GM12878 (cell line): ENCODE data around the gene TMEM255B. TPM values are rescaled to one million over a fixed set of nuclear protein-coding genes. Genes with fewer than 3 reads are reported as not detected.

Source experiments
- ATAC-seq: fragments of 200-7000 bp; cut with Tn5 transposase; 3 replicates; pipeline ENCODE4 v1.9.1; 2020; ENCODE audit warnings: mild to moderate bottlenecking, moderate library complexity
- BruUV-seq: library from RNA; stranded (reverse); fragments of 400-500 nt; replicated peaks from 2 replicates; lab custom pipeline; 2021; lab: Mats Ljungman, UMichigan
- CTCF ChIA-PET: fragments of 300-600 bp; sonication (Branson Sonifier 250); formaldehyde crosslinking; extraction: SDS; loops from one replicate; lab custom pipeline; 2021; ENCODE audit warnings: inconsistent platforms; lab: Yijun Ruan, JAX
- POLR2A ChIA-PET: fragments of 350-600 bp; formaldehyde crosslinking; extraction: SDS; loops from one replicate; lab custom pipeline; 2021; ENCODE audit warnings: inconsistent platforms; lab: Charles Lee
- RAD21 ChIA-PET: fragments of 300-600 bp; sonication (Branson Sonifier 250); formaldehyde crosslinking; loops from one replicate; lab custom pipeline; 2023; ENCODE audit warnings: antibody characterized with exemption; ENCODE audit not compliant: unreplicated experiment; lab: Charles Lee
- SMC1A ChIA-PET: fragments of 300-600 bp; sonication (Branson Sonifier 250); formaldehyde crosslinking; loops from one replicate; lab custom pipeline; 2023; ENCODE audit not compliant: unreplicated experiment, uncharacterized antibody; lab: Charles Lee
- DNase-seq: peaks from one replicate; pipeline ENCODE4 v3.0.0-alpha.2; 2011; ENCODE audit warnings: low read depth, low spot score
- FAIRE-seq: peaks from 3 replicates; lab custom pipeline; 2011; peaks lifted over from hg19 to GRCh38; lab: Jason Lieb, UNC
- H2AFZ ChIP-seq: 2 replicates; pipeline ENCODE4 v1.6.0; 2011; ENCODE audit warnings: low read depth, low read length, control low read depth; ENCODE audit not compliant: control insufficient read depth
- H3K27ac ChIP-seq: 2 replicates; pipeline ENCODE4 v1.5.1; 2011; ENCODE audit warnings: control low read depth; ENCODE audit not compliant: control insufficient read depth, insufficient read depth
- H3K27me3 ChIP-seq, 2 experiments: replicated peaks in 1 of 2; 2 replicates each; pipeline versions ENCODE4 v1.6.0 to v1.6.1; 2011; ENCODE audit warnings: low read length in 1 of 2; ENCODE audit not compliant: control insufficient read depth in 2 of 2, insufficient read depth in 2 of 2
- H3K36me3 ChIP-seq, 2 experiments: 2 replicates each; pipeline ENCODE4 v1.5.1; 2011; ENCODE audit warnings: low read length in 1 of 2; ENCODE audit not compliant: control insufficient read depth in 2 of 2, insufficient read depth in 2 of 2
- H3K4me1 ChIP-seq: 2 replicates; pipeline ENCODE4 v1.6.1; 2011; ENCODE audit warnings: mild to moderate bottlenecking, low read length, moderate library complexity, mixed read lengths; ENCODE audit not compliant: control insufficient read depth, insufficient read depth
- H3K4me2 ChIP-seq: 2 replicates; pipeline ENCODE4 v1.6.0; 2011; ENCODE audit warnings: control low read depth; ENCODE audit not compliant: control insufficient read depth, insufficient read depth
- H3K4me3 ChIP-seq: fragments of 200-600 bp; sonication (generic); 2 replicates; pipeline ENCODE4 v1.5.1; 2016
- H3K79me2 ChIP-seq: 2 replicates; pipeline ENCODE4 v1.6.0; 2011; ENCODE audit warnings: low read length; ENCODE audit not compliant: control insufficient read depth, insufficient read depth
- H3K9ac ChIP-seq: 2 replicates; pipeline ENCODE4 v1.8.0; 2011; ENCODE audit warnings: low read length, control low read depth, mixed read lengths; ENCODE audit not compliant: control insufficient read depth, insufficient read depth
- H3K9me3 ChIP-seq: replicated peaks from 3 replicates; pipeline ENCODE4 v1.5.1; 2011; ENCODE audit warnings: mild to moderate bottlenecking, low read length; ENCODE audit not compliant: control insufficient read depth, insufficient read depth
- H4K20me1 ChIP-seq: 2 replicates; pipeline ENCODE4 v1.6.0; 2011; ENCODE audit not compliant: control insufficient read depth, insufficient read depth
- BHLHE40 ChIP-seq, 2 experiments: fragments of 450-650 bp in 1 of 2; IDR thresholded peaks; 2 replicates each; pipeline ENCODE4 v1.6.1; 2011 to 2017; ENCODE audit warnings: low read depth in 2 of 2, borderline replicate concordance in 1 of 2, improper control_type of control experiment in 1 of 2, low read length in 1 of 2, mild to moderate bottlenecking in 1 of 2
- FOXM1 ChIP-seq: IDR thresholded peaks from 2 replicates; pipeline ENCODE4 v1.6.1; 2012; ENCODE audit warnings: low read depth, mild to moderate bottlenecking, inconsistent platforms, low read length, moderate library complexity
- IRF4 ChIP-seq: IDR thresholded peaks from 2 replicates; pipeline ENCODE4 v1.6.1; 2011; ENCODE audit warnings: low read depth, low read length
- POLR2AphosphoS5 ChIP-seq: IDR thresholded peaks from 2 replicates; pipeline ENCODE4 v1.6.1; 2011; ENCODE audit warnings: mild to moderate bottlenecking, low read length, inconsistent platforms
- SMC3 ChIP-seq: IDR thresholded peaks from 2 replicates; pipeline ENCODE4 v1.6.1; 2011; ENCODE audit warnings: low read length, improper control_type of control experiment, borderline replicate concordance
- SREBF2 ChIP-seq: IDR thresholded peaks from 2 replicates; pipeline ENCODE4 v1.6.1; 2012; ENCODE audit warnings: mild to moderate bottlenecking, low read length
- ZNF622 ChIP-seq: fragments of 450-650 bp; IDR thresholded peaks from 2 replicates; pipeline ENCODE4 v1.6.1; 2017; ENCODE audit warnings: mild to moderate bottlenecking, inconsistent platforms
- whole genome bisulfite sequencing: methylation state at CpG from one replicate; pipeline ENCODE4 v1.1.6; 2016; ENCODE audit warnings: low lambda C conversion rate; ENCODE audit not compliant: insufficient replicate concordance, insufficient coverage; ENCODE audit errors: missing lambda C conversion rate; 5-methylcytosine and 5-hydroxymethylcytosine counted together
- in situ Hi-C: fragments of 300-500 bp; cut with MboI; formaldehyde crosslinking; loops from 9 replicates; pipeline ENCODE4 v1.14.3; 2018; ENCODE audit warnings: mixed read lengths
- intact Hi-C: fragments of 100-400 bp; cut with micrococcal nuclease; formaldehyde crosslinking; loops from one replicate; pipeline ENCODE4 v1.14.2; 2022; ENCODE audit not compliant: unreplicated experiment
- polyA plus RNA-seq, 11 experiments: library from polyadenylated mRNA; depleted of rRNA in 4 of 11; unstranded in 6 of 11; stranded (reverse) in 5 of 11; fragments of >200 nt; fragmentation: Nextera tagmentation in 4 of 11; fragmentation: Illumina TruSeq in 1 of 11; extraction: Ambion mirVana in 4 of 11; extraction: Trizol in 1 of 11; gene quantifications; 1 replicate in 1 of 11; 2 replicates in 10 of 11; pipeline versions ENCODE4 v1.2.1 to v1.2.3, GENCODE V29; 2011 to 2016; ENCODE audit warnings: inconsistent platforms in 2 of 11, missing spikeins in 2 of 11, low read depth in 1 of 11
- total RNA-seq, 4 experiments: library from RNA; depleted of rRNA in 3 of 4; stranded (reverse); fragments of >200 nt in 3 of 4; fragmentation: Illumina TruSeq in 1 of 4; extraction: Trizol in 1 of 4; gene quantifications; 2 replicates each; pipeline versions ENCODE4 v1.2.1 to v1.2.3, GENCODE V29; 2013 to 2021
- TF ChIP-seq, protein P1 (sequence below): IDR thresholded peaks from 2 replicates; pipeline ENCODE4 v1.6.1; 2011; ENCODE audit warnings: low read depth, mild to moderate bottlenecking, low read length, moderate library complexity, borderline replicate concordance; ENCODE audit errors: extremely low read depth
- TF ChIP-seq, protein P2 (sequence below): fragments of 450-650 bp; IDR thresholded peaks from 2 replicates; pipeline ENCODE4 v1.6.1; 2017; ENCODE audit warnings: mild to moderate bottlenecking, moderate library complexity
- TF ChIP-seq, protein P3 (sequence below), 3 experiments: IDR thresholded peaks in 2 of 3; conservative IDR thresholded peaks in 1 of 3; 2 replicates each; pipeline ENCODE4 v1.5.1; 2011; ENCODE audit warnings: low read depth in 3 of 3, low read length in 3 of 3, mild to moderate bottlenecking in 3 of 3, control low read depth in 2 of 3, moderate library complexity in 2 of 3, inconsistent platforms in 1 of 3, mixed read lengths in 1 of 3; ENCODE audit not compliant: control insufficient read depth in 2 of 3, insufficient read depth in 1 of 3; ENCODE audit errors: extremely low read depth in 1 of 3
- TF ChIP-seq, protein P4 (sequence below): fragments of 450-650 bp; IDR thresholded peaks from 2 replicates; pipeline ENCODE4 v1.6.1; 2017; ENCODE audit warnings: borderline replicate concordance
- TF ChIP-seq, protein P5 (sequence below): IDR thresholded peaks from 2 replicates; pipeline ENCODE4 v1.6.1; 2012; ENCODE audit warnings: mild to moderate bottlenecking, low read depth, low read length

Gene TMEM255B
- total and polyA plus RNA-seq, 10 of the 15 experiments (the other 5 are each of a cell fraction or from before 2014, with no cell fraction given): 0.04 to 0.62 (median 0.13) TPM; not detected in 3

DNA sequence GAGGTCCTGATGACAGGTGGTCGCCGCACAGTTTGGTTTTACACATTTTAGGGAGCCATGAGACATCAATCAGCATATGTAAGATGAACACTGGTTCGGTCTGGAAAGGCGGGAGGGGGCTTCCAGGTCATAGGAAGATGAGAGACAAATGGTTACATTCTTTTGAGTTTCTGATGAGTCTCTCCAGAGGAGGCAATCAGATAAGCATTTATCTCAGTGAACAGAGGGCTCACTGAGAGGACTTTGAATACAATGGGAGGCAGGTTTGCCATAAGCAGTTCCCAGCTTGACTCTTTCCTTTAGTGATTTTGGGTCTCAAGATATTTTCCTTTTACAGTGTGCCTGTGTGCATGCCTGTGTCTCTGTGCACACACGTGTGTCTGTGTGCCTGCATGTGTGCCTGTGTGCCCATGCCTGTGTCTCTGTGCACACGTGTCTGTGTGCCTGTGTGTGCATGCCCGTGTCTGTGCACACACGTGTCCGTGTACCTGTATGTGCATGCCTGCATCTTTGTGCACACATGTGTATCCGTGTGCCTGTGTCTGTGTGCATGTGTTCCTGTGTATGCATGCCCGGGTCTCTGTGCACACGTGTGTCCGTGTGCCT, 35.5 kb upstream of the TMEM255B start:
- ChIA-PET CTCF (no interaction called here), SMC1A (no interaction called here)
- in situ Hi-C loops: no loop called here
- TF ChIP-seq ZNF622: no peak
- no peak for TF ChIP-seq POLR2AphosphoS5
- TF ChIP-seq, protein P1, sequence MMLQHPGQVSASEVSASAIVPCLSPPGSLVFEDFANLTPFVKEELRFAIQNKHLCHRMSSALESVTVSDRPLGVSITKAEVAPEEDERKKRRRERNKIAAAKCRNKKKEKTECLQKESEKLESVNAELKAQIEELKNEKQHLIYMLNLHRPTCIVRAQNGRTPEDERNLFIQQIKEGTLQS: no peak
- no peak for TF ChIP-seq BHLHE40 (IDR thresholded peaks at IDR 0.05; ENCODE audit: borderline replicate concordance in 1 of 2, low read depth in 2 of 2, low read length in 1 of 2)
- TF ChIP-seq, protein P2, sequence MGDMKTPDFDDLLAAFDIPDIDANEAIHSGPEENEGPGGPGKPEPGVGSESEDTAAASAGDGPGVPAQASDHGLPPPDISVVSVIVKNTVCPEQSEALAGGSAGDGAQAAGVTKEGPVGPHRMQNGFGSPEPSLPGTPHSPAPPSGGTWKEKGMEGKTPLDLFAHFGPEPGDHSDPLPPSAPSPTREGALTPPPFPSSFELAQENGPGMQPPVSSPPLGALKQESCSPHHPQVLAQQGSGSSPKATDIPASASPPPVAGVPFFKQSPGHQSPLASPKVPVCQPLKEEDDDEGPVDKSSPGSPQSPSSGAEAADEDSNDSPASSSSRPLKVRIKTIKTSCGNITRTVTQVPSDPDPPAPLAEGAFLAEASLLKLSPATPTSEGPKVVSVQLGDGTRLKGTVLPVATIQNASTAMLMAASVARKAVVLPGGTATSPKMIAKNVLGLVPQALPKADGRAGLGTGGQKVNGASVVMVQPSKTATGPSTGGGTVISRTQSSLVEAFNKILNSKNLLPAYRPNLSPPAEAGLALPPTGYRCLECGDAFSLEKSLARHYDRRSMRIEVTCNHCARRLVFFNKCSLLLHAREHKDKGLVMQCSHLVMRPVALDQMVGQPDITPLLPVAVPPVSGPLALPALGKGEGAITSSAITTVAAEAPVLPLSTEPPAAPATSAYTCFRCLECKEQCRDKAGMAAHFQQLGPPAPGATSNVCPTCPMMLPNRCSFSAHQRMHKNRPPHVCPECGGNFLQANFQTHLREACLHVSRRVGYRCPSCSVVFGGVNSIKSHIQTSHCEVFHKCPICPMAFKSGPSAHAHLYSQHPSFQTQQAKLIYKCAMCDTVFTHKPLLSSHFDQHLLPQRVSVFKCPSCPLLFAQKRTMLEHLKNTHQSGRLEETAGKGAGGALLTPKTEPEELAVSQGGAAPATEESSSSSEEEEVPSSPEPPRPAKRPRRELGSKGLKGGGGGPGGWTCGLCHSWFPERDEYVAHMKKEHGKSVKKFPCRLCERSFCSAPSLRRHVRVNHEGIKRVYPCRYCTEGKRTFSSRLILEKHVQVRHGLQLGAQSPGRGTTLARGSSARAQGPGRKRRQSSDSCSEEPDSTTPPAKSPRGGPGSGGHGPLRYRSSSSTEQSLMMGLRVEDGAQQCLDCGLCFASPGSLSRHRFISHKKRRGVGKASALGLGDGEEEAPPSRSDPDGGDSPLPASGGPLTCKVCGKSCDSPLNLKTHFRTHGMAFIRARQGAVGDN: no peak
- TF ChIP-seq SMC3: no peak
- no peak for TF ChIP-seq SREBF2
- TF ChIP-seq, protein P3, sequence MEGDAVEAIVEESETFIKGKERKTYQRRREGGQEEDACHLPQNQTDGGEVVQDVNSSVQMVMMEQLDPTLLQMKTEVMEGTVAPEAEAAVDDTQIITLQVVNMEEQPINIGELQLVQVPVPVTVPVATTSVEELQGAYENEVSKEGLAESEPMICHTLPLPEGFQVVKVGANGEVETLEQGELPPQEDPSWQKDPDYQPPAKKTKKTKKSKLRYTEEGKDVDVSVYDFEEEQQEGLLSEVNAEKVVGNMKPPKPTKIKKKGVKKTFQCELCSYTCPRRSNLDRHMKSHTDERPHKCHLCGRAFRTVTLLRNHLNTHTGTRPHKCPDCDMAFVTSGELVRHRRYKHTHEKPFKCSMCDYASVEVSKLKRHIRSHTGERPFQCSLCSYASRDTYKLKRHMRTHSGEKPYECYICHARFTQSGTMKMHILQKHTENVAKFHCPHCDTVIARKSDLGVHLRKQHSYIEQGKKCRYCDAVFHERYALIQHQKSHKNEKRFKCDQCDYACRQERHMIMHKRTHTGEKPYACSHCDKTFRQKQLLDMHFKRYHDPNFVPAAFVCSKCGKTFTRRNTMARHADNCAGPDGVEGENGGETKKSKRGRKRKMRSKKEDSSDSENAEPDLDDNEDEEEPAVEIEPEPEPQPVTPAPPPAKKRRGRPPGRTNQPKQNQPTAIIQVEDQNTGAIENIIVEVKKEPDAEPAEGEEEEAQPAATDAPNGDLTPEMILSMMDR (IDR thresholded peaks at IDR 0.05 in 2 of 3, conservative IDR thresholded peaks at IDR 0.05 in 1 of 3; ENCODE audit: control insufficient read depth in 2 of 3, extremely low read depth in 1 of 3, insufficient read depth in 1 of 3, low read depth in 3 of 3, low read length in 3 of 3): no peak
- no peak for TF ChIP-seq IRF4
- TF ChIP-seq, protein P4, sequence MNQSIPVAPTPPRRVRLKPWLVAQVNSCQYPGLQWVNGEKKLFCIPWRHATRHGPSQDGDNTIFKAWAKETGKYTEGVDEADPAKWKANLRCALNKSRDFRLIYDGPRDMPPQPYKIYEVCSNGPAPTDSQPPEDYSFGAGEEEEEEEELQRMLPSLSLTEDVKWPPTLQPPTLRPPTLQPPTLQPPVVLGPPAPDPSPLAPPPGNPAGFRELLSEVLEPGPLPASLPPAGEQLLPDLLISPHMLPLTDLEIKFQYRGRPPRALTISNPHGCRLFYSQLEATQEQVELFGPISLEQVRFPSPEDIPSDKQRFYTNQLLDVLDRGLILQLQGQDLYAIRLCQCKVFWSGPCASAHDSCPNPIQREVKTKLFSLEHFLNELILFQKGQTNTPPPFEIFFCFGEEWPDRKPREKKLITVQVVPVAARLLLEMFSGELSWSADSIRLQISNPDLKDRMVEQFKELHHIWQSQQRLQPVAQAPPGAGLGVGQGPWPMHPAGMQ: no peak
- no peak for TF ChIP-seq FOXM1
- TF ChIP-seq, protein P5, sequence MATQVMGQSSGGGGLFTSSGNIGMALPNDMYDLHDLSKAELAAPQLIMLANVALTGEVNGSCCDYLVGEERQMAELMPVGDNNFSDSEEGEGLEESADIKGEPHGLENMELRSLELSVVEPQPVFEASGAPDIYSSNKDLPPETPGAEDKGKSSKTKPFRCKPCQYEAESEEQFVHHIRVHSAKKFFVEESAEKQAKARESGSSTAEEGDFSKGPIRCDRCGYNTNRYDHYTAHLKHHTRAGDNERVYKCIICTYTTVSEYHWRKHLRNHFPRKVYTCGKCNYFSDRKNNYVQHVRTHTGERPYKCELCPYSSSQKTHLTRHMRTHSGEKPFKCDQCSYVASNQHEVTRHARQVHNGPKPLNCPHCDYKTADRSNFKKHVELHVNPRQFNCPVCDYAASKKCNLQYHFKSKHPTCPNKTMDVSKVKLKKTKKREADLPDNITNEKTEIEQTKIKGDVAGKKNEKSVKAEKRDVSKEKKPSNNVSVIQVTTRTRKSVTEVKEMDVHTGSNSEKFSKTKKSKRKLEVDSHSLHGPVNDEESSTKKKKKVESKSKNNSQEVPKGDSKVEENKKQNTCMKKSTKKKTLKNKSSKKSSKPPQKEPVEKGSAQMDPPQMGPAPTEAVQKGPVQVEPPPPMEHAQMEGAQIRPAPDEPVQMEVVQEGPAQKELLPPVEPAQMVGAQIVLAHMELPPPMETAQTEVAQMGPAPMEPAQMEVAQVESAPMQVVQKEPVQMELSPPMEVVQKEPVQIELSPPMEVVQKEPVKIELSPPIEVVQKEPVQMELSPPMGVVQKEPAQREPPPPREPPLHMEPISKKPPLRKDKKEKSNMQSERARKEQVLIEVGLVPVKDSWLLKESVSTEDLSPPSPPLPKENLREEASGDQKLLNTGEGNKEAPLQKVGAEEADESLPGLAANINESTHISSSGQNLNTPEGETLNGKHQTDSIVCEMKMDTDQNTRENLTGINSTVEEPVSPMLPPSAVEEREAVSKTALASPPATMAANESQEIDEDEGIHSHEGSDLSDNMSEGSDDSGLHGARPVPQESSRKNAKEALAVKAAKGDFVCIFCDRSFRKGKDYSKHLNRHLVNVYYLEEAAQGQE: no peak

More for the DNA sequence above, 35.5 kb upstream of the TMEM255B start:
- ChIA-PET RAD21 (no interaction called here), POLR2A (no interaction called here)
- Histone ChIP-seq H3K9ac (no peak overlapping the region), H3K4me1 (no peaks in the 10 kb centered on the region), H4K20me1 (no peaks in the 10 kb centered on the region), H3K27me3 (no peaks in the 10 kb centered on the region), H3K4me2 (no peak overlapping the region), H3K9me3 (no peaks in the 10 kb centered on the region; the same call in 2 of the 3 replicates), H2AFZ (no peak overlapping the region), H3K79me2 (no peaks in the 10 kb centered on the region), H3K36me3 (no peaks in the 10 kb centered on the region), H3K4me3 (no peak overlapping the region), H3K27ac (no peak overlapping the region)
- intact Hi-C loops: no loop called here
- FAIRE-seq (no peak), DNase-seq (no peak), ATAC-seq (no peak)
- WGBS: 71% methylated on average over 13 of the region's 13 CpGs
- no TSS peak for BruUV-seq
